Uterus (tissue), 2 donors: ENCODE data around the gene WTAP.

Source experiments
- POLR2A ChIP-seq, 2 donors: fragments of 450-650 bp; IDR thresholded peaks; one replicate each; pipeline ENCODE4 v1.6.1; 2016; ENCODE audit warnings: antibody characterized with exemption in 2 of 2, mild to moderate bottlenecking in 1 of 2, moderate library complexity in 1 of 2
- TF ChIP-seq, protein P1 (sequence below), 4 experiments: fragments of 200-600 bp in 2 of 4; fragments of 450-650 bp in 2 of 4; sonication (generic) in 2 of 4; IDR thresholded peaks; one replicate each; pipeline ENCODE4 v1.5.1; 2016 to 2019; ENCODE audit warnings: antibody characterized with exemption in 4 of 4, mild to moderate bottlenecking in 2 of 4, moderate library complexity in 1 of 4

- TF ChIP-seq, protein P1, sequence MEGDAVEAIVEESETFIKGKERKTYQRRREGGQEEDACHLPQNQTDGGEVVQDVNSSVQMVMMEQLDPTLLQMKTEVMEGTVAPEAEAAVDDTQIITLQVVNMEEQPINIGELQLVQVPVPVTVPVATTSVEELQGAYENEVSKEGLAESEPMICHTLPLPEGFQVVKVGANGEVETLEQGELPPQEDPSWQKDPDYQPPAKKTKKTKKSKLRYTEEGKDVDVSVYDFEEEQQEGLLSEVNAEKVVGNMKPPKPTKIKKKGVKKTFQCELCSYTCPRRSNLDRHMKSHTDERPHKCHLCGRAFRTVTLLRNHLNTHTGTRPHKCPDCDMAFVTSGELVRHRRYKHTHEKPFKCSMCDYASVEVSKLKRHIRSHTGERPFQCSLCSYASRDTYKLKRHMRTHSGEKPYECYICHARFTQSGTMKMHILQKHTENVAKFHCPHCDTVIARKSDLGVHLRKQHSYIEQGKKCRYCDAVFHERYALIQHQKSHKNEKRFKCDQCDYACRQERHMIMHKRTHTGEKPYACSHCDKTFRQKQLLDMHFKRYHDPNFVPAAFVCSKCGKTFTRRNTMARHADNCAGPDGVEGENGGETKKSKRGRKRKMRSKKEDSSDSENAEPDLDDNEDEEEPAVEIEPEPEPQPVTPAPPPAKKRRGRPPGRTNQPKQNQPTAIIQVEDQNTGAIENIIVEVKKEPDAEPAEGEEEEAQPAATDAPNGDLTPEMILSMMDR (IDR thresholded peaks at IDR 0.05) = no peak
- no peak for TF ChIP-seq POLR2A (IDR thresholded peaks at IDR 0.05)
Measured at GRCh38 chr6:159700970-159701369, 26.3 kb upstream of the WTAP start.
